ENCODE data around the gene DOCK4. TPM values are rescaled to one million over a fixed set of nuclear protein-coding genes. Genes with fewer than 3 reads are reported as not detected.

DOCK4 gene
- total RNA-seq, 1 experiment from 2014 or later = 3.4 TPM

DNA sequence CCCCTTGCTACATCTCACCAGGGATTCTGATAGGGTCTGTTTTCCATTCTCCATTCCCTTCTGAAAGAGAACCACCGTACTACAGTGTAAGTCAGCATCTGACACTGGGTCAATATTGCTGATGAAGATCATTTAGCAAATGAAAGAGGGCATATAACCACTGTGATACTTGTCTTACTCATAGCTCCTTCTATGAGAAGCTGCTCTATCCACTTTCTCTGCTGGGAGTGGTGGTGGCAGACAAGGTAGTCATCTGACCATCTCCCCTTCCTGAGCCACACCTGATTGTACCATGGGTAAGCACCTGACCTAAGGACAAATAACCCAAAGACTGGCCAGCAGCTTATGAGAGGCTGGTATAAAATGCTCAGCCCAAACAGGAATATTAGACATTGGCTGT, 220.4 kb downstream of the DOCK4 start:
- CTCF ChIA-PET = no interaction called here
- no peak overlapping the region for H3K27ac Mint-ChIP-seq (ENCODE audit: unreplicated experiment)
- no peaks in the 10 kb centered on the region for H3K4me1 Mint-ChIP-seq (ENCODE audit: low read depth, unreplicated experiment)
- no peaks in the 10 kb centered on the region for H3K36me3 Mint-ChIP-seq (ENCODE audit: insufficient read depth, unreplicated experiment)
- no peaks in the 10 kb centered on the region for H3K27me3 Mint-ChIP-seq (ENCODE audit: unreplicated experiment)
- intact Hi-C loops (cut with micrococcal nuclease; ENCODE audit: unreplicated experiment) = no loop called here
- DNase-seq = no peak
- BruUV-seq (replicated peaks) = no TSS peak
- H3K4me3 Mint-ChIP-seq (ENCODE audit: low read depth, unreplicated experiment) = no peak overlapping the region
- peaks cover 5% of the 10 kb centered on the region for H3K9me3 Mint-ChIP-seq (ENCODE audit: low read depth, unreplicated experiment)
- TF ChIP-seq, protein P1, sequence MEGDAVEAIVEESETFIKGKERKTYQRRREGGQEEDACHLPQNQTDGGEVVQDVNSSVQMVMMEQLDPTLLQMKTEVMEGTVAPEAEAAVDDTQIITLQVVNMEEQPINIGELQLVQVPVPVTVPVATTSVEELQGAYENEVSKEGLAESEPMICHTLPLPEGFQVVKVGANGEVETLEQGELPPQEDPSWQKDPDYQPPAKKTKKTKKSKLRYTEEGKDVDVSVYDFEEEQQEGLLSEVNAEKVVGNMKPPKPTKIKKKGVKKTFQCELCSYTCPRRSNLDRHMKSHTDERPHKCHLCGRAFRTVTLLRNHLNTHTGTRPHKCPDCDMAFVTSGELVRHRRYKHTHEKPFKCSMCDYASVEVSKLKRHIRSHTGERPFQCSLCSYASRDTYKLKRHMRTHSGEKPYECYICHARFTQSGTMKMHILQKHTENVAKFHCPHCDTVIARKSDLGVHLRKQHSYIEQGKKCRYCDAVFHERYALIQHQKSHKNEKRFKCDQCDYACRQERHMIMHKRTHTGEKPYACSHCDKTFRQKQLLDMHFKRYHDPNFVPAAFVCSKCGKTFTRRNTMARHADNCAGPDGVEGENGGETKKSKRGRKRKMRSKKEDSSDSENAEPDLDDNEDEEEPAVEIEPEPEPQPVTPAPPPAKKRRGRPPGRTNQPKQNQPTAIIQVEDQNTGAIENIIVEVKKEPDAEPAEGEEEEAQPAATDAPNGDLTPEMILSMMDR (IDR thresholded peaks at IDR 0.05; ENCODE audit: unreplicated experiment) = no peak

DNA sequence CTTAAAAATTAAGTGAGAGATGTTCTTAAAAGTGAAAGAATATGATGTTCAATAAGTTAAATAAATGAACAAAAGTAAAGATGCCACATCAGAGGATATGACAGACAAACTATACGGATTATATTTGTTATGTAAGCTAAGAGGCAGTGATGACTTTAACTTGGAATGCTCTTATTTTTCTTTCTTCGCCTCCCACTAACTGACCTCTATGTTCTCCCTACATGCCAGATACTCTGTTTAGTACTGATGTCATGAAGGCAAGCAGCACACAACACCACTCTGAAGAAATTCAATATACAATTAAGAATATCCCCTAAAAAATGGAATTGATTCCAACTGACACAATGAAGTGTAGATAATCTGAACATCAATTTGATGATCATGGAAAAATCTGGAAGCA, 223.4 kb downstream of the DOCK4 start:
- Mint-ChIP-seq H3K36me3 (ENCODE audit: insufficient read depth, unreplicated experiment) (no peaks in the 10 kb centered on the region), H3K27me3 (ENCODE audit: unreplicated experiment) (no peaks in the 10 kb centered on the region), H3K4me3 (ENCODE audit: low read depth, unreplicated experiment) (no peak overlapping the region), H3K4me1 (ENCODE audit: low read depth, unreplicated experiment) (no peaks in the 10 kb centered on the region), H3K9me3 (ENCODE audit: low read depth, unreplicated experiment) (peaks cover 5% of the 10 kb centered on the region), H3K27ac (ENCODE audit: unreplicated experiment) (no peak overlapping the region)
- no peak for DNase-seq
- BruUV-seq (replicated peaks) = no TSS peak
- CTCF ChIA-PET = no interaction called here
- intact Hi-C loops (cut with micrococcal nuclease; ENCODE audit: unreplicated experiment) = no loop called here
- TF ChIP-seq, protein P1 (IDR thresholded peaks at IDR 0.05; ENCODE audit: unreplicated experiment) = no peak

DNA sequence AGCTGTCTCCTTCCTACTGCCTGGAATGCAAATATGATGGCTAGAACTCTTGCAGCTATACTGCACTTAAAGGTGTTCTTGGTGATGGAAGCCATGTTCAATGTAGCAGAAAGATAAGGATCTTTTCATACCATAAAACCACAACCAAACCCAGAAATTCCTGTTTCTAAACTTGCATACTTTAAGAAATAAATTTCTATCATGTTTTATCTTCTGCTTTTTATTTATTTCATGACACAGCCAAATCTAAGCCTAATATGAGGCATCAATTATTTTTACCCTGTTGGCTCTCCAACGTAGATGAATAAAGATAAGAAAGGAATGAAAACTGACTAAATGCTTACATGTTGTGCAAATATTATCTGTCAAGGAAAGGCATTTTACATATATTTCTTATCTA, 224.1 kb downstream of the DOCK4 start:
- intact Hi-C loops (cut with micrococcal nuclease; ENCODE audit: unreplicated experiment) = no loop called here
- no peaks in the 10 kb centered on the region for H3K27me3 Mint-ChIP-seq (ENCODE audit: unreplicated experiment)
- CTCF ChIA-PET = no interaction called here
- TF ChIP-seq, protein P1 (IDR thresholded peaks at IDR 0.05; ENCODE audit: unreplicated experiment) = no peak
- no peak for DNase-seq
- H3K9me3 Mint-ChIP-seq (ENCODE audit: low read depth, unreplicated experiment) = peaks cover 5% of the 10 kb centered on the region
- H3K4me3 Mint-ChIP-seq (ENCODE audit: low read depth, unreplicated experiment) = no peak overlapping the region
- BruUV-seq (replicated peaks) = no TSS peak
- H3K4me1 Mint-ChIP-seq (ENCODE audit: low read depth, unreplicated experiment) = no peaks in the 10 kb centered on the region
- no peaks in the 10 kb centered on the region for H3K36me3 Mint-ChIP-seq (ENCODE audit: insufficient read depth, unreplicated experiment)
- H3K27ac Mint-ChIP-seq (ENCODE audit: unreplicated experiment) = no peak overlapping the region

DNA sequence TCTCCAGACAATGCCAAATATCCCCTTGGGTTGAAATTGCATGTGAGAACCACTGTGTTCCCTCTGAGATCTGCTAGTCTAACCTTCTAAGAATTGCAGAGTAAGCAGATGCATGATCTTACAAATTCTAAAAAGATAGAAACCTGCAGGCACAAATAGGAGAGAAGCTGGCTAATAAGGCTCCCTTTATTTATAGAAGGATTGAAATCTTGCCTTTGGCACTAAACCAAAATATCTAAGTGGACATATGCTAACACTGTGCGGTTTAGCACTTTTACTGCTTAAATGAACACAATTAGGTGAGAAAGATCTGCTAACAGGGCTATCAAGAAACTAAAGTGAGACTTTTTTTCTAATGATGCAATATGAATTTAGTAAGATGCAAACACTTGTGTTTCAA, 225.5 kb downstream of the DOCK4 start:
- intact Hi-C loops (cut with micrococcal nuclease; ENCODE audit: unreplicated experiment) = no loop called here
- Mint-ChIP-seq H3K4me3 (ENCODE audit: low read depth, unreplicated experiment) (no peak overlapping the region), H3K4me1 (ENCODE audit: low read depth, unreplicated experiment) (no peaks in the 10 kb centered on the region), H3K36me3 (ENCODE audit: insufficient read depth, unreplicated experiment) (no peaks in the 10 kb centered on the region), H3K9me3 (ENCODE audit: low read depth, unreplicated experiment) (peaks cover 5% of the 10 kb centered on the region), H3K27ac (ENCODE audit: unreplicated experiment) (no peak overlapping the region), H3K27me3 (ENCODE audit: unreplicated experiment) (no peaks in the 10 kb centered on the region)
- CTCF ChIA-PET = no interaction called here
- TF ChIP-seq, protein P1 (IDR thresholded peaks at IDR 0.05; ENCODE audit: unreplicated experiment) = no peak
- no peak for DNase-seq
- no TSS peak for BruUV-seq (replicated peaks)

DNA sequence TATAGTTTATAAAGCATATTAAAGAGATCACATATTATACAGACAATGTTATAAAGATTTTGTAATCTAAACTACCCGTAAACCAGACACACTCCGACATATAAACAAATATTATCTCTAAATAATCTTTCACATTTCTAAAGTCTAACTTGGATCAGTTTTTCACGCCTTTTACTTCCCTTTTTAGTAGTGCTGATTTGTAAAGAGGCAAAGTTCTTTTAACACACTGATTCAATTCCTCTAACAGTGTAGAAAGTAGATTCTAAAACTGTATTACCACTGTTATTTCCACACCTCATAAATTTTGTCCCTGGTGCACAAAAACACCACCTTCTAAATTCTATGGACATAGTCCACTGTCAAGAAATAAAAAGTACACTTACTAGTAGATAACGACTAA, 230.9 kb downstream of the DOCK4 start:
- peaks cover 2% of the 10 kb centered on the region for H3K9me3 Mint-ChIP-seq (ENCODE audit: low read depth, unreplicated experiment)

More for the DNA sequence above, 230.9 kb downstream of the DOCK4 start:
- Mint-ChIP-seq H3K27me3 (ENCODE audit: unreplicated experiment) (no peaks in the 10 kb centered on the region), H3K36me3 (ENCODE audit: insufficient read depth, unreplicated experiment) (no peaks in the 10 kb centered on the region), H3K4me3 (ENCODE audit: low read depth, unreplicated experiment) (no peak overlapping the region), H3K27ac (ENCODE audit: unreplicated experiment) (no peak overlapping the region), H3K4me1 (ENCODE audit: low read depth, unreplicated experiment) (no peaks in the 10 kb centered on the region)
- intact Hi-C loops (cut with micrococcal nuclease; ENCODE audit: unreplicated experiment) = no loop called here
- CTCF ChIA-PET = no interaction called here
- no peak for DNase-seq
- no TSS peak for BruUV-seq (replicated peaks)
- TF ChIP-seq, protein P1 (IDR thresholded peaks at IDR 0.05; ENCODE audit: unreplicated experiment) = no peak

All from Calu3 (cell line).